ENCODE measurements around the gene ZEB2.

ZEB2 gene

DNA sequence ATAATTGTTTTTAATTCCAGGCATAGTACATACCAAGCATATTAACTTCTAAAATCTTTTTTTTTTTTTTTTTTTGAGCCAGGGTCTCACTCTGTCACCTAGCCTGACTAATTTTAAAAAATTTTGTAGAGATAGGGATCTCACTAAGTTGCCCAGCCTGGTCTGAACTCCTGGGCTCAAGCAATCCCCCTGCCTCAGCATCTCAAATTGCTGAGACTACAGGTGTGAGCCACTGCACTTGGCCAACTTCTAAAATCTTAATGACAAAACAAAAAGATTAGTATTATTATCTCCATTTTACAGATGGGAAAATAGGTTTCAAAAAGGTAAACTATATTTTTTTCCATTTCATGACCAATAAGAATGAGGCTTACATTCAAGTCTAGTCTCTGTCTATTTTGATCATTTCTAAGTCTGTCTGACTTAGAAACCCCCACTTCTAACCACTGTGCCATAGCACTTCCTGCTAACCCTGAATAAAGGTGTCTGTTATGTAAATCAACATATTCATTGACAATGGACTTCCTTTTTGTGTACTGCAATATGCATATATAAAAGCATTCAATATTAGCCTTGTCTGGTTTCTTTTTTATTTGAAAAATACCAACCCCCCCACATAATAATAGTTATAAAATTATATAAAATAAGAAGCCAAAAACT is 28.7 kb upstream of the ZEB2 start:
- H3K9me3 ChIP-seq (replicated peaks; ENCODE audit: low read length): no peaks in the 10 kb centered on the region

DNA sequence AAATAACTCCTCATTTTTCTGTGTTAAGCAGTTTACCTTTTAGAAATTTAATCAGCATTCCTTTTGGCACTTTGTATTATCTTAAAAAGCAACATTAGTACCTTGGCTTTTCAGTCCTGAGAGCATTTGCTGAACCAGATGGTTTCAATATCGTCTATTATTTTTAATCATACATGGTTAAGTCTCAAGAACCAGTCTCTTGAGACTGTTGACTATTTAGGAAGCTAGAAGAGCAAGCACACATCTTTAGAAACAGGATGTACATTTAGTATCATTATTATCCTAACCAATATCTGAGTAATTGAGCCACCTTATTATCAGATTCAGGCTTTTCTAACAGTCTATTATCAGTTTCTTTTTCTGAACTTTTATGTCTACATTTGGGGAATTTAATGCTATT is 28.2 kb upstream of the ZEB2 start:
- no peaks in the 10 kb centered on the region for H3K36me3 ChIP-seq (ENCODE audit: insufficient read depth, low read length)
- H3K4me3 ChIP-seq (ENCODE audit: low read length): no peak overlapping the region
- no peaks in the 10 kb centered on the region for H3K9me3 ChIP-seq (replicated peaks; ENCODE audit: low read length)
- no peak overlapping the region for H3K4me2 ChIP-seq (ENCODE audit: low read length)
- H3K9ac ChIP-seq (ENCODE audit: low read depth, low read length): no peak overlapping the region
- H3K27me3 ChIP-seq (ENCODE audit: control insufficient read depth, insufficient read depth, low read length): no peaks in the 10 kb centered on the region
- peaks cover 14% of the 10 kb centered on the region for H3K4me1 ChIP-seq (ENCODE audit: control insufficient read depth, insufficient read depth, low read length)

More for the DNA sequence above, 28.7 kb upstream of the ZEB2 start:
- H3K4me3 ChIP-seq (ENCODE audit: low read length): no peak overlapping the region
- H3K4me2 ChIP-seq (ENCODE audit: low read length): no peak overlapping the region
- peaks cover 17% of the 10 kb centered on the region for H3K4me1 ChIP-seq (ENCODE audit: control insufficient read depth, insufficient read depth, low read length)
- H3K27me3 ChIP-seq (ENCODE audit: control insufficient read depth, insufficient read depth, low read length): no peaks in the 10 kb centered on the region
- H3K36me3 ChIP-seq (ENCODE audit: insufficient read depth, low read length): no peaks in the 10 kb centered on the region
- H3K9ac ChIP-seq (ENCODE audit: low read depth, low read length): no peak overlapping the region

DNA sequence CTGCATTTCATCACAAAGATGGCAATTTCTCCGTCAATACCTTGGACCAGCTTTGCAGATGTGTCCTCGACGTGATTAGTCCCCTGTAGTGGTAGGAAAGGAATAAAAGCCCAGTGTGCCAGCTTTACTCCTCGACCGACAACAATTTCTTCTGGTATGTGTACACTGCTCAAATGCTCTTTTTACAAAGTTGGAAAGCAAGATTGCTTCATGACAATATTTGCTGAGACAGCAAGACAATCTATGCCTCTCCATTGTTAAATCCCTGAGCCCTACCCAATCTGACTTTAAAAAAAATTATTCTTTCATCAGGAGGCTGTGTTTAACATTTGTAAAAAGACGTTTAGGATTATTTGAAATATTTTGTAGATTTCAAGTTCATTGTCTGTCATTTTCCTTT is 27.6 kb upstream of the ZEB2 start:
- H3K27me3 ChIP-seq (ENCODE audit: control insufficient read depth, insufficient read depth, low read length): no peaks in the 10 kb centered on the region
- no peak overlapping the region for H3K4me2 ChIP-seq (ENCODE audit: low read length)
- H3K36me3 ChIP-seq (ENCODE audit: insufficient read depth, low read length): no peaks in the 10 kb centered on the region
- H3K9ac ChIP-seq (ENCODE audit: low read depth, low read length): no peak overlapping the region
- H3K4me3 ChIP-seq (ENCODE audit: low read length): no peak overlapping the region
- H3K4me1 ChIP-seq (ENCODE audit: control insufficient read depth, insufficient read depth, low read length): peaks cover 8% of the 10 kb centered on the region
- no peaks in the 10 kb centered on the region for H3K9me3 ChIP-seq (replicated peaks; ENCODE audit: low read length)

DNA sequence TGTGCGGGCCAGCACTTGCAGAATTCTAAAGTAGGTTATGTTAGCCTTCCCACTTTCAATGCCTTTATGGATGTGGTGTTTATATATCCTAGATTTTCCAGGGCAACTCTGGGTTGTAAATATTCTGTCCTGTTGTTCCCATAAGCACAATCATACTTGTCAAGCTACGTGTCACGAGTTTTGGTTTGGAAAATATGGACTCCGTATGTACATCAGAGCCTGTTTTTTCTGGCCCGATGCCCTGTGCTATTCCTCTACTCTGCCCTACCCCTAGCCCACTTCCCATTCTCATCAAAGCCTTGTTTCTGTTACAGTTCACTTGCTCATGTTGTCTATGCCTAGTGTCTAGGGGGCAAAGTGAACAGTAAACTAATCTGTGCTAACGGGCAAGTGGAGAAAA is 27.0 kb upstream of the ZEB2 start:
- H3K27me3 ChIP-seq (ENCODE audit: control insufficient read depth, insufficient read depth, low read length): no peaks in the 10 kb centered on the region
- H3K4me3 ChIP-seq (ENCODE audit: low read length): no peak overlapping the region
- no peak overlapping the region for H3K4me2 ChIP-seq (ENCODE audit: low read length)
- H3K4me1 ChIP-seq (ENCODE audit: control insufficient read depth, insufficient read depth, low read length): peaks cover 6% of the 10 kb centered on the region
- H3K36me3 ChIP-seq (ENCODE audit: insufficient read depth, low read length): no peaks in the 10 kb centered on the region
- H3K9me3 ChIP-seq (replicated peaks; ENCODE audit: low read length): no peaks in the 10 kb centered on the region
- no peak overlapping the region for H3K9ac ChIP-seq (ENCODE audit: low read depth, low read length)

DNA sequence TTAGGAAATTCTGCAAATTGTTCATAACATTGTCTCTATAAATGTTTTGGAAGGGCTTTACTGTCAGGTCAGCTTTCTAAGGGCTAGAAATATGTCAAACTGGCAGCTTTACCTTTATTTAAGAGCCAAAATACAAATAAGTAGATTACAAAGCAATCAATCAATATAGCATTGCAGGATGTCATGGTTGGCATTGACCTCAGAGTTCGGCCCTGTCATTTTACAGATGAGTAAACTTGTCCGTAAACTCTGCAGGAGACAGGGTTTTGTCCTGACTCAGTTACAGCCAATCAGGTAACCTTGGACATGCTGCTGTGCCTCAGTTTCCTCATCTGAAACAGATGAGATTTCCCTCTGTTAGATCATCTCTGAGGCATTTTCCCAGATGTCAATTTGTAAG is 25.9 kb upstream of the ZEB2 start:
- no peaks in the 10 kb centered on the region for H3K9me3 ChIP-seq (replicated peaks; ENCODE audit: low read length)

DNA sequence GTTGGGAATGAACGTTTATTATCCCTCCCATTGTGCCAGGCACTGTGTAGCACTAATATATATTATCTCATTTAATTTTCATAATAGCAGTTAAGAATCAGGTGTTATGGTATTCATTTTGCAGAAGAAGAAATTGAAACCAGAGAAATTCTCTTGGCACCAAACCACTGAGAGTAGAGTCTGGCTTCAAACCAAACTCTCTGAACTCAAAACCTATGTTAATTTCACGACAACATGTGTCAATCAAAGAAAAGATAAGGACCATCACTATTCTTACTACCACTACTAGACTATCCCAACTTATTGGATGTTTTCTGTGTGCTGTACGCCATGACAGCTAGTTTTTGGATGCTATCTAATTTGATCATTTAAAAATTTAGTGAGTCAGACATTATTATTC is 24.1 kb upstream of the ZEB2 start:
- no peaks in the 10 kb centered on the region for H3K4me1 ChIP-seq (ENCODE audit: control insufficient read depth, insufficient read depth, low read length)
- no peaks in the 10 kb centered on the region for H3K36me3 ChIP-seq (ENCODE audit: insufficient read depth, low read length)
- H3K9me3 ChIP-seq (replicated peaks; ENCODE audit: low read length): no peaks in the 10 kb centered on the region
- H3K4me3 ChIP-seq (ENCODE audit: low read length): no peak overlapping the region
- H3K9ac ChIP-seq (ENCODE audit: low read depth, low read length): no peak overlapping the region
- no peak overlapping the region for H3K4me2 ChIP-seq (ENCODE audit: low read length)
- H3K27me3 ChIP-seq (ENCODE audit: control insufficient read depth, insufficient read depth, low read length): no peaks in the 10 kb centered on the region

More for the DNA sequence above, 25.9 kb upstream of the ZEB2 start:
- Histone ChIP-seq H3K4me3 (ENCODE audit: low read length) (no peak overlapping the region), H3K36me3 (ENCODE audit: insufficient read depth, low read length) (no peaks in the 10 kb centered on the region), H3K4me1 (ENCODE audit: control insufficient read depth, insufficient read depth, low read length) (peaks cover under 1% of the 10 kb centered on the region), H3K27me3 (ENCODE audit: control insufficient read depth, insufficient read depth, low read length) (no peaks in the 10 kb centered on the region), H3K4me2 (ENCODE audit: low read length) (no peak overlapping the region), H3K9ac (ENCODE audit: low read depth, low read length) (no peak overlapping the region)

DNA sequence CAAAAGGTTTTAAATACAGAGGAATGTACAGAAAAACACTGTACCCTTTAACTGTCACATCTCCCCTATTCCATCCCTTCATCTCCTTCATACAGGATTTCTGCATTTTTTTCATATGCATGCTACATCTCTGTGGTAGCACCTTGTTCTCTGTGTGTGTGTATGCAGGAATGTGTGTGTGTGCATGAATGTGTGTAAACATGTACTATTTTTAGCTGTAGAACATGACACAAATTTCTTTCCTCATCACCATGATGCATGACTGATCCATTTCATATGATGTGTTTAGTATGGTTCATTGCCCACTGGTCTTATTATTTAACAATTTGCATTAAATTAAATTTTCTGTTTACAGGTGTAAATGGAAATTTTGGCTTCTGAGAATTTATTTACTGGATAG is 21.5 kb upstream of the ZEB2 start:
- H3K36me3 ChIP-seq (ENCODE audit: insufficient read depth, low read length): no peaks in the 10 kb centered on the region
- H3K27me3 ChIP-seq (ENCODE audit: control insufficient read depth, insufficient read depth, low read length): no peaks in the 10 kb centered on the region

DNA sequence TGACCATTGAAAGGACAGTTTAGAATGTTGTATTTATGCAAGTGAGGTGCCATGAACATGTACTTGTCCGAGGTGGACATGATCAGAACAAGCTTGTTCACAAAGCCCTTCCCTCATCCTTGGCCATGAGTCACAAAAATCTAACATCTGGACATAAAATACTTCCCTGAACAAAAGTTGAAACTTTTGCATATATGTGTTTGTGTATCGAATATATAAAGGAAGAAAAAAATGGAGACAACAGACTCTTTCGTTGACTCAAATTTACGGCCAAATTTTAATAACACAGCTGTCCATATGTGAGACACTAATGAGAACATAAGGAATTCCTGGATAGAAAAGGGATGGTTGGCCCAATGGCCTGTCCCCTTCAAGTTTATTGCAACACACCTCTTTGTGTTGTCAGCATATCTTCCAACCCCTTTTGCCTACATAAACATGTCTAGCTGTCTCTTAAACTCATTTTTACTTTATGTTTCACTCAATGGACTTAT is 19.4 kb upstream of the ZEB2 start:
- Histone ChIP-seq H3K27me3 (ENCODE audit: control insufficient read depth, insufficient read depth, low read length) (no peaks in the 10 kb centered on the region), H3K4me1 (ENCODE audit: control insufficient read depth, insufficient read depth, low read length) (no peaks in the 10 kb centered on the region), H3K4me3 (ENCODE audit: low read length) (no peak overlapping the region), H3K9me3 (replicated peaks; ENCODE audit: low read length) (no peaks in the 10 kb centered on the region), H3K4me2 (ENCODE audit: low read length) (no peak overlapping the region), H3K36me3 (ENCODE audit: insufficient read depth, low read length) (no peaks in the 10 kb centered on the region), H3K9ac (ENCODE audit: low read depth, low read length) (no peak overlapping the region)

More for the DNA sequence above, 21.5 kb upstream of the ZEB2 start:
- Histone ChIP-seq H3K9ac (ENCODE audit: low read depth, low read length) (no peak overlapping the region), H3K4me2 (ENCODE audit: low read length) (no peak overlapping the region), H3K9me3 (replicated peaks; ENCODE audit: low read length) (no peaks in the 10 kb centered on the region), H3K4me1 (ENCODE audit: control insufficient read depth, insufficient read depth, low read length) (no peaks in the 10 kb centered on the region), H3K4me3 (ENCODE audit: low read length) (no peak overlapping the region)

DNA sequence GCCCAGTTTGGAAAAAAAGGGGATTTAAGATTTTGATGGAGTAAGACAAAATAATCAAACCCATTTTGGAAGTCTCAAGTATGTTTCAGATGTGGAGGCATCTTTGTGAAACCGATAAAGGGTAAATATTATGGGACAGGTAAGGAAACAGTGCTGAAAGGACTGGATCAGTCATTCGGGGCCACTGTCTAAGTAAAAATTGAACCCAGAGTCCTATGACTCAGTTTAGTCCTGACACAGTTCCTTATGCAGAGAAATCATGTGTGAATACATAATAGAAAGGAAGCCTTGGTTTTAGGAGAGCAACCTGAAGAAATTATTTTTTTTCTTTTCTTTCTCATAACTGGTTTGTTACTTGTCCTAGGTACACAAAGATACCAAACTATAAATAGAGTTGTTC is 15.4 kb upstream of the ZEB2 start:
- Histone ChIP-seq H3K9me3 (replicated peaks; ENCODE audit: low read length) (no peaks in the 10 kb centered on the region), H3K4me2 (ENCODE audit: low read length) (no peak overlapping the region), H3K27me3 (ENCODE audit: control insufficient read depth, insufficient read depth, low read length) (no peaks in the 10 kb centered on the region), H3K36me3 (ENCODE audit: insufficient read depth, low read length) (no peaks in the 10 kb centered on the region), H3K4me1 (ENCODE audit: control insufficient read depth, insufficient read depth, low read length) (no peaks in the 10 kb centered on the region), H3K4me3 (ENCODE audit: low read length) (no peak overlapping the region), H3K9ac (ENCODE audit: low read depth, low read length) (no peak overlapping the region)

DNA sequence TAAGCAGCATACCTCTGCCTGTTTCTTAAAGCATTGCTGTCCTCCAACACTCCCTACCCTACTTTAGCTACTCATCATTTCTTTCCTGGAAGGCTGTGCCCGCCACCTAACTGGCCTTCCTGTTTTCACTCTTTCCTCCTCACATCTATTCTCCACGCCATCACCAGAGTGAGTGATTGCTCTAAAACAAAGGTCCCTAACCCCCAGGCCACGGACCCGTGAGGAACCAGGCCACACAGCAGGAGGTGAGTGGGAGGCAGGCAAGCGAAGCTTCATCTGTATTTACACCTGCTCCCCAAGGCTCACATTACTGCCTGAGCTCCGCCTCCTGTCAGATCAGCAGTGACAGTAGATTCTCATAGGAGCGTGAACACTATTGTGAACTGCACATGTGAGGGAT is 13.3 kb upstream of the ZEB2 start:
- H3K4me3 ChIP-seq (ENCODE audit: low read length): no peak overlapping the region
- H3K4me1 ChIP-seq (ENCODE audit: control insufficient read depth, insufficient read depth, low read length): no peaks in the 10 kb centered on the region
- H3K36me3 ChIP-seq (ENCODE audit: insufficient read depth, low read length): no peaks in the 10 kb centered on the region

DNA sequence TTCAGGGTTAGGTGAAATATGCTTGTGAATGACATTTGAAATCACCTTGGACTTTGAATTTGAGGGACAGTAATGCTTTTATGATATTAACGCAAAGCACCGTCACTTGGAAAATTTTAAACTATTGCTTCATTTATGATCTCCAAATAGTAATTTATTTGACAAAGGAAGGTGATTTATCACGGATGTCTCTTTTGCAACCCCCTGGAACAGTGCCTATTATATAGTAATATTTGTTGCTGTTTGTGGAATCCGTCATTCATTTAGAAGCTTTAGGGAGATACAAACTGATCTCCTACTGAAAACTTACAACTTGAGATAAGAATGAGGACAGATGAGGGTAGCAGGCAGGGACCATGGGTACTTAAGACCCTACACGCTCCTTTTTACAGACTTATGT is 10.7 kb upstream of the ZEB2 start:
- no peak overlapping the region for H3K9ac ChIP-seq (ENCODE audit: low read depth, low read length)
- H3K4me3 ChIP-seq (ENCODE audit: low read length): no peak overlapping the region
- no peaks in the 10 kb centered on the region for H3K4me1 ChIP-seq (ENCODE audit: control insufficient read depth, insufficient read depth, low read length)
- no peaks in the 10 kb centered on the region for H3K9me3 ChIP-seq (replicated peaks; ENCODE audit: low read length)
- no peak overlapping the region for H3K4me2 ChIP-seq (ENCODE audit: low read length)
- no peaks in the 10 kb centered on the region for H3K36me3 ChIP-seq (ENCODE audit: insufficient read depth, low read length)
- H3K27me3 ChIP-seq (ENCODE audit: control insufficient read depth, insufficient read depth, low read length): no peaks in the 10 kb centered on the region

More for the DNA sequence above, 13.3 kb upstream of the ZEB2 start:
- Histone ChIP-seq H3K9me3 (replicated peaks; ENCODE audit: low read length) (no peaks in the 10 kb centered on the region), H3K9ac (ENCODE audit: low read depth, low read length) (no peak overlapping the region), H3K27me3 (ENCODE audit: control insufficient read depth, insufficient read depth, low read length) (no peaks in the 10 kb centered on the region), H3K4me2 (ENCODE audit: low read length) (no peak overlapping the region)

DNA sequence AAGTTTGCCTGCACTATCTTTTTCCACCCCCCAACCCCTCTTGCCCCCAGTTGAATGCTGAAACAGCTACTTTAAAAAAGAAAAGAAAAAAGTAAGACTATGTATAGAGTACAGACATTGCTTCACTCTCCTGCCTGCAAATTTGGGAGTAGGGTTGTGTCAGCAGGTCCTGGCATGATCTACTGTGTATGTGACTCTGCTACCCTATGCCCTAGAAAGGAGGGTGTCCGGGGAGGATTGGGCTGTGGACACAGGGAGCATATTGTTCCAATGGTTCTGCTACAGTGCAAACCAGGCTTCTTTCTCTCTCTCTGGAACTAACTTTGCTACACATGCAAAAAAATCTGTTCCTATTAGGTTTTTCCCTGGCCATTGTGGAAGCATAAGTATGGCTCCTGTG is 9.9 kb upstream of the ZEB2 start:
- H3K4me3 ChIP-seq (ENCODE audit: low read length): no peak overlapping the region
- no peak overlapping the region for H3K9ac ChIP-seq (ENCODE audit: low read depth, low read length)
- no peak overlapping the region for H3K4me2 ChIP-seq (ENCODE audit: low read length)
- H3K36me3 ChIP-seq (ENCODE audit: insufficient read depth, low read length): no peaks in the 10 kb centered on the region
- H3K9me3 ChIP-seq (replicated peaks; ENCODE audit: low read length): no peaks in the 10 kb centered on the region
- H3K27me3 ChIP-seq (ENCODE audit: control insufficient read depth, insufficient read depth, low read length): no peaks in the 10 kb centered on the region
- H3K4me1 ChIP-seq (ENCODE audit: control insufficient read depth, insufficient read depth, low read length): no peaks in the 10 kb centered on the region
